HG03097 (cell line): Measurements from ENCODE around the gene HLCS.

Experiments
- ATAC-seq: cut with Tn5 transposase; IDR thresholded peaks from one replicate; pipeline ENCODE4 v1.9.1; 2021; ENCODE audit not compliant: unreplicated experiment, low FRiP score

Gene HLCS

DNA sequence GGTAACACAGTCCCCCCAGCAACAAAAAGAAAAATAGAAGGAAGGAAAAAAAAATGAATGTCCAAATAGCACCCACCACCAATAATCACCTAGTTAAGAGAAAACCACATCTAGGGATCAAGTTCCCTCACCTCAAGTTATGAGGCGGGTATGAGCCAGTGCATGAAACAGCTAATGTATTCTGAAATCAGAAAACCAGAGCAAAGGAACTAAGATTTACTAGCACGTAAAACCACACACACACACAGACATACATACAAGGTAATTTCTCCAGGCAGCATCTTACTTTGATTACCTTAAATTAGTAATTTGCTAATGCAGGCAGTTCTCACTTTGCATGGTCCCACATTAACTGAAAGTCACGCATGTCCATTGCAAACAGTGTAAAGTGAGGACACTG lies 109.8 kb downstream of the HLCS start:
- no peak for ATAC-seq

DNA sequence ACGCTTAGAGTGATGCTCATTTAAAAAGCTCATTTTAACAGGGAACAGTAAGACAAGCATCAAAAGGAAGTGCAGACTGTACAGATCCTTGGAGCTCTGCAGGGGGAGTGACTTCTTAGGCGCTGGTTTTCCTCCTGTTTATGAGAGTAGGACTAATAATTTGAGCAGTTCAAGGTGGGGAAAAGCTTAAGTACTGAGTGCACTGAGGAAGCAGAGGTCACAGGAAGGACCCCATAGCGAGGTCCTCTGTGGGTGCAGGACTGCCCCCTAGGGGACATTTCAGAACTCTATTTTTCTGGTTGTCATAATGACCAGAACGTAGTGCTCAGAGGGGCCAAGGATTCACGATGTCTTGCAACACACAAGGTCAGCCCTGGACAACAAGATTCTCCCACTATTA lies 112.1 kb downstream of the HLCS start:
- no peak for ATAC-seq

DNA sequence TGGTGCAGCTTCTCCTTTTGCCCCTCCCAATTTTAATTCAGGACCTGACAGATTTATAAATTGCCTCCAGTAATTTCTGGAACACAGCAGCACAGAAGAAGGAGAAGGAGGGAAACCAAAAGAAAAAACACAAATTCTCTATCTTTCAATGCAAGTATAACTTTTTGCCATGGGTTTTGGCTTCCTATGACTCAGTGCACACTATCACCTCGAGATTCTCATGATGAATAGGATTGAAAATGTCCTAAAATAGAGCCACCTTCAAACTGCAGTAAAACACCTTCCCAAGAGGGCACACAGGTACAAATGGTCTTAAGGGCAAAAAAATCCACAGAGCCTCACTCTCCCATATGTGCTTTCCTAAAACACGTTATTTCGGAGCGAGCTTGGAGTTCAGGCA lies 113.6 kb downstream of the HLCS start:
- ATAC-seq, result no peak

DNA sequence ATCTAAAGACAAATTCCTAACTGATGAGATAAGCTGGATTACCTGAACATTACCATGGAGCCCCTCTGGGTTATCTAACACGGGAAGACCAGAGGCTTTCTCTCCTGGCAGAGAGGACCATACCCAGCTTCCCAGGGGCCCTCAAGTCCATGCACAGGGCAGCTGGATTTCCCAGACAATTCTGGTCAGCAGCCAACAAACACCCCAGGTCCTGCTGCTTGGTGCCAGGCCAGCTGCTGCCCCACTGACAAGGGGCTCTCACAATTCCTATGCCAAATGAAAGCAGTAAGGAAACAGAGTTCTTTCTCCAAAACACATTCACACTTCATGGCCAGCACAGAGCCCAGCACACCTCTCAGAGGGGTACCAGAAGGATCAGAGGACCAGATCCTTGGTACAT lies 114.2 kb downstream of the HLCS start:
- no peak for ATAC-seq

DNA sequence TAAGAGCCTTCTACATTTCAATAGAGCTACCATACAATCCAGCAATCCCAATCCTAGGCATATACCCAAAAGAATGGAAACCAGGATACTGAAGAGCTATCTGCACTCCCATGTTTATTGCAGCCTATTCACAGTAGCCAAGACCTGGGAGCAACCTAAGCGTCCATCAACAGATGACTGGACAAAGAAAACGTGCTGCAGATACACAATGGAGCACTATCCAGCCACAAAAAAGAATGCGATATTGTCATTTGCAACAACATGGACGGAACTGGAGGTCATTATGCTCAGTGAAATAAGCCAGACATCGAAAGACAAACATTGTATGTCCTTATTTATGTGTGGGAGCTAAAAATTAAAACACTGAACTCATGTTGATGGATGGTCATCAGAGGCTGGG lies 115.3 kb downstream of the HLCS start:
- no peak for ATAC-seq

DNA sequence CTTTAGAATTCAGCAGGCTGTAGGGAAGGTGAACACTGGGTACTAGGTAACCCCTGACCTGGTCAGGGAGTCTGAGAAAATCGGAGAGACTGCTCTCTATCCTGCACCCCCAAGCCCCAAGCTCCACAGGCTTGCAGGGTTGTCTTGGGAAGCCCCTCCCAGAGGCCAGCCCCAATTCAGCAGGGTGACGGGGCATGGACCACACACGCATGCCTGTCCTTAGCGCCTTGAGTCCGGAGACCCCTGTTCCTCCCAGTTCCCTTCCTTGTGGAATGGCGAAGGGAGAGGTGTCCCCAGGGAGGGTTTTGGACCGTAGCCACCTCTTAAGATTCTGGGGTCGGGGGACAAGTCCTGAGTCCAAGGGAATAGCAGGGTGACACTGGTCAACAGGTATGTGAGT lies 116.1 kb downstream of the HLCS start:
- no peak for ATAC-seq

DNA sequence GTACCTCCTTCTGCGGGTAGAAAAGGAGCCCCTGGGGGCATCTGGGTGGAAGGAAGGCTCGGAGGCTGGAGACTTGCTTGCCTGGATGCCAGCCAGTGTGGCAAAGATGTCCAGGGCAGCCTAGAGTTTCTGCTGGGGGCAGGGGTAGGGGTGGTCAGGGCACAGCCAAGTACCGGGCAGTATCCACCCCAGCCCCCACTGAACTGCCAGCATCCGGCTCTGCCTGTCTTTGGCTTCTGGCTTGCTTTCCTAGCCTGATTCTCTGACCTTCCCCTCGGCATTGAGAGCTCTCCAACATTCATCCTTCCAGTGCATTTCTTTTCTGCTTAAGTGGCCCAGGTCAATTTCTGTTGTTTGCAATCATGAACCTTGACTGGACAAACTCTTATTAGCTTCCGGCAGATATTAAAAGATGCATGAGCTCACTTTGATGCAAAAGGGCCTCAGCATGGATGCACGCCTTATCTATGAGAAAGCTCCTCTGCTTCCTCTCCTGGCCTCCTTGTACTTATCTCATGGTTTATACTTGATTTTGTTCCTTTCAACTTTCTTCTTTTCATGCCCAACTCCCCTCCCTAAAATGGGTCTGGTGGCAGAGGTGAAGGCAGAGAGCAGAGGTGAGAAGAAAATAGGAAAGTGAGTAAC lies 116.9 kb downstream of the HLCS start:
- ATAC-seq, result no peak

DNA sequence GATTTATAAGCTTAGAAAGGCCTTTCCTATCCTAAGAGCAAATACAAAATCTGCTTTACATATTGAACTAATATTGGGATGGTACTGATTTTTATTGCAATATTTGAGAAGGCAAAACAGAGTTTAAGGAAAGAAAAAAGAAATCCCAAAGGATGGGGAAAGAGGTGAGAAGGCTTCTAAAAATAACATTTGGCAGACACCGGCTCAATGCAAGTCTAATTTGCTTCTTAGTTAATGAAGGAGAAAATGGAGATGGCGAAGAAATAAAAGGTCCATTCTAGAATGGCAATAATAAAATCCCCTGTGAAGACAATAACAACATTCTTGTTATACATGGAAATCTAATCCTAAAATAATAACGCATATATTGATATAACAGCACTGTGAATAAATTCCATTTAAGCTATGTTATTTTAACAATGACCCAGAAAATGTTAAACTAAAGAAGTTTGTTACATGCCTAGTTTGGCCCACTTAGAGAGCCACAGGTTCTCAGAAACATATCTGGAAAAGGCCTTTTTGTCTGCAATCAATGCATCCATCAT lies 117.7 kb downstream of the HLCS start:
- ATAC-seq, result no peak

DNA sequence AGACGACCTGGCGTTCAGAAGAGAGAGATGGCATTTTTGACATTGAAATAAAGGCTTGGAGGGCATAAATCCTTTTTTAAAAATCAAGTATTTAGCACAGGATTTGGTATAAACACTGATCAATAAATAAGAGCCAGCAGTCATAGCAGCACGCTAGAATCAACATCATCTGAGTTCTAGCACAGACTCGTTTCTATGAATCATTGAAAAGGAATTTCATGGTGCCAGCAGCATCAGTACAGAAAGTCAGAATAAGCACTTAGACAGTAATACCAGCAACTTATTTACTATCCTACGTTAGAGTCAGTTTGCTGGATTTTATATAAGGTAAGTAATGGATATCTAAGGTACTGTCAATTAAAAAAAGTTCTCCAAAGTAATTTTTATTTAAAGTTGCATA lies 119.3 kb downstream of the HLCS start:
- no peak for ATAC-seq

DNA sequence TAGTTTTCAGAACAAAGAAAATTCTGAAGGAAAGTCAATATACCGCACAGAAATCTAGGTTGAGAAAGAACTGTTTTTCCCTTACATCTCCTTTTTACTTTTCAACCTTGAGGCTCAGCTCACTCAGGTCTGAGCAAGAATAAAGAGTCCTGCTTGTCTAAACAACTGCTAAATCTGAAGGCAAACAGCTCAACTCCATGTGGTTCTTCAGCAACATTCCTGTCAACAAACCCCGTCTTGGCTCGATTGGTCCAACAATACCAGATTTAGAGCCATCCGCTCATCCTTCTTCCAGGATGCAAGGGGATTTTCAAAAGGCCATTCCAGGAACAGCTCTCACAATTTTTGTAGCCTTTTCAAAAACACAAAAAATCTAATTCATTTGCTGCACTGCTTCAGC lies 119.8 kb downstream of the HLCS start:
- no peak for ATAC-seq

DNA sequence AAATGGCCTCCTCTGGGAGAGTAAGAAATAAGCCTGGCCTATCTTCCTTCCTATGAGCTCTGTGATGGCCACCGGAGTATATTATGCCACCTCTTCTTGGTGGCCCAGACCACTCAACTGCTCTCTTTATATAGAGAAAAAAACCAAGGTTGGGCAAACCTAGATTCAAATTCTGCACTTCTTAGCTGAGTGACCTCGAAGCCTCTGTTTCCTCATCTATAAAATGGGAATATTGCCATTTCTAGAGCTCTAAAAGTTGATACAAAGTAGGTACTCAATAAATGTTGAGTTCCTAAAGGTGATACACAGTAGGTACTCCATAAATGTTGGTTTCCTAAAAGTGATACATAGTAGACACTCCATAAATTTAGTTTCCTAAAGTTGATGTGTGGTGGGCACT lies 120.7 kb downstream of the HLCS start:
- ATAC-seq, result no peak

DNA sequence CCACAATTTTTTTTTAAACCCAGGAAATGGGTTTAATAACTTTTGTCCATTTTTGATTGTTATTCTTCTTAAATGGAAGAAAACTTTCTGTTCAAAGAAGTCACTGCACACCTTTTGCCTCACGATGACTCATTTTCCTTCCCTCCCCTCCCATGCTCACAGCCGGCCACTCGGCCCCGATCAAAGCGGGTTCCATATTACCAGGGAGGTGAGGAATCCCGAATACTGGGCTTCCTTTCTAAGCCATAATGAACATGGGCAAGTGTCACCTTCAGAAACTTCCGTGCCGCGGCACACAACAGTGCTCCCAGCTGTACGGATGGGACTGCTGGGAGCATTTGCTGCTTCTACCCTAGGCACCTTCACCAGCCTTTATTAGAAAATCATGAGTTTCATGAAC lies 121.4 kb downstream of the HLCS start:
- no peak for ATAC-seq

DNA sequence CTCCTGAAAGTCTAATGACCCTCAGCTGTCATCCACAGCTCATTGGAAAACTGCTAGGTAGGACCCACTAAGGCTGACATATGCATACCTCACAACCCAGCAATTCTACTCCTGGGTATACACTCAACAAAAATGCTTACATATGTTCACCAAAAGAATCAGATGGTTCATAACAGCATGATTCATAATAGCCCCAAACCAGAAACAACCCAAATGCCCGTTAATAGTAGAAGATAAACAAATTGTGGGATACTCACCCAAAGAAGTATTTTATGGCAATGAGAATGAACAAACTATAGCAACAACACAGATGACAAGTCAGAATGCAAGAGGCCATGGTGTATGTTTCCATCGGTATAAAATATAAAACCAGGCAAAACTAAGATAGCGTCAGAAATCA lies 124.6 kb downstream of the HLCS start:
- ATAC-seq, result no peak

DNA sequence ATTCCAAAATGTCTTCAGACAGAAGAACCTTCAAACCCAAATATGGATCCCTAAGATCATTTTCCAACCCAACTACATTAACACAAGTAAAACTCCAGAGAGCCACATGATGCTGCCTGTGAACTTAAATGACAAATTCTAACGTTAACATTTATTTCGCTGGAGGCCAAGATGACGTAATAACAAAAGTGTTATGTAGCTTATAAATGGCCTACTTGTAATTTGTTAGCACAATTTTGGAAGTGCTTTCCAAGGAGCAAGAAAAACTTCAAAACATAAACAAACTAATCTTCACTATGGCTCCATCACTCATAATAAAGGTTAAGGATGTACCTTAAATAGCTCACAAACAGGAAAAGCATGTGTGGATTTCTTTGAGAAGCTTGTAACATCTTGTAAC lies 126.7 kb downstream of the HLCS start:
- ATAC-seq, result no peak

DNA sequence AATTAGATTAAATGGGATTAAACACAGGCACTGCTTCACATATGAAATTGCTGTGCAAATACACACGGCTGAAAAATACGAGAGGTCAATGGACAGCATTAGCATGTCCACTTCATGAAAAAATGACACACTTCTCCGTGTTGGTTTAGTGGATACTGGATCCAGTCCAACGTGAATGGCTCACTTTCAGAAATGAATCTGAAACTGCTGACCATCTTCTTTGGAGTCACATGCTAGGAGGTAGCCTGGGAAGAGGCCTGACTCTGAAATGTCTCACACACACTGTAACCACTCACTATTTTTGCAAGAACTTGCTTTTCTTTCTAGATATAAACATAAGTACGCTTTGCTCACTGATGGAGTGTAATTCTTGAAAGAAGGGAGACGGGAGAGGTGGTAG lies 127.3 kb downstream of the HLCS start:
- no peak for ATAC-seq

DNA sequence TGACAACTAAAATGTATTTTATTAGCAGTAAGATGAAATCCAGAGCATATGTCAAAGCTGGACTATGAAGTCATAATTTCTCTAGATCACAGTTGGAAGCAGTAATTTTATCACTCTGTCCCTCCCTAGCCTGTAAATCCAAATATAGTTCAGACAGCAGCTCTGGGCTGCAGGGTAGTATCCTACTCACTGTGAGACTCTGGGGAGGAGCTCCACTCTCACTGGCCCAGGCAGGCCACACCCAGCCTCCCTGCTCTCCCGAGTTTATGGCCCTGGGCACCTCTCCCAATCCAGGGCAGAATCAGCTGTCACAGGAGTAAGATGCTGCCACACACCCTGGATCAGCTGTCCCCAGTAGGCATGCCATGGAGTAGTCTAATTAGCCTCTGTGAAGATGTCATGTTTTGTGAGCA lies 131.1 kb downstream of the HLCS start:
- no peak for ATAC-seq

DNA sequence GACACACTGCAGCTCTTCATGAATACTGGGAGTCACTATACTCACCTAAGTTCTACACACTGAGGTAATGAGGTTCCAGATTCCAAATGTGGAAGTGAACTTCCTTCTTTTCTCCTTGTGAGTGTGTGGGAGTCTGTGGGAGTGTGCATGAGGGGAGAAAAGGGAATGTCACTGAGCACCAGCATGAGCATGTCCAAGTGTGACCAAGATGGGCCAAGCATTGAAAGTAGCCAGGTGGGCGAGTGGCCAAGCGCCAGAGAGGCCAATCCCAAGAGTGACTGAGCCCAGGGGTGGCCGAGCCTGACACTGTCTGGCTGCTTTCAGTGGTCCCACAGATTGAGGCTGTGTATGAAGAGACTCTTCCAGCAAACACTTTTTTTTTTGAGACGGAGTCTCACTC lies 132.3 kb downstream of the HLCS start:
- no peak for ATAC-seq

DNA sequence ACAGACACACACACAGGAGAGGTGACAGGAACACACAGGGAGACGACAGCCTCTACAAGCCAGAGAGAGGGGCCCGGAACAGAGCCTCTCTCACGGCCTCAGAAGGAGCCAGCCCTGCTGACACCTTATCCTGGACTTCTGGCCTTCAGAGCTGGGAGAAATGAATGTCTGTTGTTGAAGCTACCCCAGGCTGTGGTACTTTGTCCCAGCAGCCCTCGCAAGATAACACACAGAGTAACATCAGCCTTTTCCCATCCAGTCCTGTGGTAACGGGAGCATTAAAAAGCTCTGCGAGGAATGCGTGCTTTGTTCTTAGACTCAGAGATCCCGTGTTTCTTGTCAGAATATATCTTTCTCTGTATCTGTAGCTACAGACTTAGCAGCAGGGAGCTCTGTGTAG lies 136.4 kb downstream of the HLCS start:
- ATAC-seq, result no peak

DNA sequence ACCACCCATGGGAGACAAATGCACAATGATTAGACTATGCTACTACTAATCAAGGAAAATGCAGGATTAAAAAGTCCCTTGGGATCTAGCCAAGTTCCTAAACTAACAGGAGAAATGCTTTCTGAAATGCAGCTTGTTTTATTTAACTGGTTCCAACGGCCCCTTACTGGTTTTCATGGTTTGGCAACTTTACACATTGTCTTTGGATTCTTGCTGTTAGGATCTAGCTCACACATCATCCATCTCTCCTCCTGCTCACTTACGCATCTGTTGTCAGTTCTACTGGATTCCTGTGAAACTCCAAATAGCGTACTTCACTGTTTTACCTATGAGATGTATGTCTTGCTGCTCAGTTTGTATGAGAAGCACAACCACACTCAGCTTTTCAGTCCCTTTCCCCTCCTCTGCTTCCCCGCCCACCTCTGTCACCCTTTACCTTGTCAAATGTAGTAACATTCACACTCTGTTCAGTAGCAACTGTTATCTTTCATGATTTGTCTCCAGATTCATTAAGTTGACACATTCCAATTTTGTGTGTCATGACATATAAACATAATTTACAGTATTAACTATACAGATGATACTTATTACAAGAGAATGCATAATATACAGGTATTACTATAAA lies 137.5 kb downstream of the HLCS start:
- no peak for ATAC-seq

DNA sequence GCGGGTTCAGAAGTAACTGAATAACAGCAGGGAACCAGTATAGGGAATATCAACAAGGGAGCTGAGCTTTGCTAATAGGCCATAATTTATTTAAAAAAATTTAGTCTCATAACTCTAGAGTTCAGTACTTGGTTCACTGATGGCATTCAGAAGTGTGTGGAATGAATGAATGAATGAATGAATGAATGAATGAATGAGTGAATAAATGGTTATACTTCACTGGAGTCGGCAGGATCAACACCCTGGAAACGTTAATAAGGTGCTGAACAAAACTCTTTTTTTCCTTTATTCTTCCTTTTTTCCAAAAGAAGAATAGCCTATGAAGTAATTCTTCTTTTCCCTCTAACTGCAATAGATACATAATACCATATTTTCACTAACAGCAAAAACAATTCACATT lies 138.3 kb downstream of the HLCS start:
- ATAC-seq, result no peak

DNA sequence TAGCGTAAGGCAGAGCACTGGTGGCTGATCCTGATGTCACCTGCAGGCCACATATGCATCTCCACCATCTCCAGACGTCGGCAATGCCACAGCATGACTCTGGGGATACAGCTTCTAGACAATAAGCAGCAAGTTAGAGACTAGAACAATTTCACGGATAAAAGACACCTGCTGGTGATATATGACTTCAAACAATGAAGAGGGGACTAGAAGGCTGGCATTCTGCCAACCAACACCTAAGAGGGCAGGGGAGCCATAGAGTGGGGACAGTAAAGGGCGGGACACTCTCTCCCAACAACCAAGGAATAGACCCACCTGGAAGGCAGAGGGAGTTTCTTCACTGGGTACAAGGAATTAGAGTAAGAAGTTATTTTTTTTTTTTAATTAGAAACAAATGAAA lies 140.8 kb downstream of the HLCS start:
- no peak for ATAC-seq

DNA sequence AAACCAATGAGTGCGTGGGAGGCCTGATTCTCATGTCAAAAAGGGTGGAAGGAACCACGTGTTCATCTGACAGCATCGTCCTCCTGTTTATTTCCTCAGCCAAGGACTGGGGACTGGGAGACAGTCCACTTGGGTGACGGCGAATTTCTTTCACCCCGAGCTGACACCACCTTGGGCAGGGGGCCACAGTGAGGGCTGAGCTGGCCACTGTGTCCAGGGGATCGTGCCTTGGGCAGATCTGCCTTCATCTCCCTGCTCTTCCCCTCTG lies 145.5 kb downstream of the HLCS start:
- no peak for ATAC-seq
